DMS114 treated with DMSO at 0.1 percent for 48 hours (cell line): ENCODE data around the gene BAHCC1.

Experiments
- DNase-seq: peaks from one replicate; lab custom pipeline; 2025; ENCODE audit not compliant: unreplicated experiment; lab: John Stamatoyannopoulos, UW

The BAHCC1 gene

DNA sequence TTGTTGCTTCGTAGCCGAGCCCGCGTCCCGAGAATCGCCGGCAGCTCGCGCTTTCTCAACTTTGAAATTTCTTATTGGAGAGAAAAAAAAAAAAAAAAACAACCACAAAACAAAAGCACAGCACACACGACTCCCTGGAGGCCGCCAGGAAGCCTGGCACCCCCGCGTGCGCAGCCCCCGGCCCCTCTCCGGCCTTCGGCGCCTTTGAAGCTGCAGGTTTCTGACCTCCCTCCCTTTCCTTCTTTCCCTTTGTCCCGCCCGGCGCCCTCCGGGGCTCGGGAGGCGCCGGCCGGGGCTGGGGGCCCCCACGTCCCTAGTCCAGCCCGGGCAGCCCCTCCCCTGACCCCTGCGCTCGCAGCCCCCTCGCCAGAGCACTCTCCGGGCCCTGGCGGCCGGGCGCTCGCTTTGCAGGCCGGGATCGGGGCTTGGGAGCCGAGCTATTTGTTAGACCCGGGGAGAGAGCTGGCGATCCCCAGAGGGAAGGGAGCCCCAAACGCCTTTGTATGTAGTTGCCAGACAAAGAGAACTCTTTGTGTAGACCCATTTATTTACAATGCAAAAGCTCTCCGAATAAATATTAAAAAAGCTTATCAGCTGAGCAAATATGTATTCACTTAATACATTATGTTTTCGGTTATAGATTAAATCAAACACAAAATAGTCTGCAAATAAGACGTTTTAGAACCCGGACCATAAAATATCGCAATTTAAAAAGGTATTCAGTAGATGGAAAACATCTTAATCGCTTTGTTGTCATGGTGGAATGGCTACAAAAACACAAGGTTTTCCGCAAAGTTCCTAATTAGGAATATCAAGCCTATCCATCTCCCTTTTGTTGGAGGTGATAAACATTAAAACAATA, 2.3 kb downstream of the BAHCC1 start:
- peak; percentile 53 for DNase-seq

DNA sequence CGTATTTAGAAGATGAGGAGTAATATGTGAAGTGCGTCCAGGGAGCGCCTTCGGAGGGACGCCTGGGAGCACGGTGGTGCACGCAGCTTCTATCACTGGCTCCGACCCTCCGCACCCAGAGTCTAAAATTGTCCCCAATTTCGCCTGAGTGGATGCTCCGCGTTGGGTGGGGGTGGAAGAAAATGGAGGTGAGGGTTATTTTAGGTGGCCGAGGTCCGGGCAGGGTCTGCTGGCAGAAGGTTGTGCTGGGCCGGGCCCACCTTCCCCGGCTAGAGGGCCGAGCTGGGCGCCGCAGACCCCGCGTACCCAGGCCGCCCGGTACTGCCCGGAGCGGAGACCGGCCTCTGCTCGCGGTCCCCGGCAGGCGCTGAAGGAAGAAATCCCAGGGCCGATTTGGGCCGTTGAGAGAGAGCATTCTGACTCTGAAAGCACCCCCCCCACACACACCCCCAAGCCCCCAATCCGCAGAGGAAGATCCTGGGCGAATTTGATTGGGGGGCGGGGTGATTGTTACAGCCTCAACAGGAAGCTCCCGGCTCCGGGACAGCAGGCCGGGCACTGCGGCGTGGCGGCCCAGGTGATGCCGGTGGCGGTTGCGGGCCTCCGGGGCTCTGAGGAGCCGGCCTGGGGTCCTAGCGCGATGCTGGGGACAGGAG, 3.0 kb downstream of the BAHCC1 start:
- no peak for DNase-seq

DNA sequence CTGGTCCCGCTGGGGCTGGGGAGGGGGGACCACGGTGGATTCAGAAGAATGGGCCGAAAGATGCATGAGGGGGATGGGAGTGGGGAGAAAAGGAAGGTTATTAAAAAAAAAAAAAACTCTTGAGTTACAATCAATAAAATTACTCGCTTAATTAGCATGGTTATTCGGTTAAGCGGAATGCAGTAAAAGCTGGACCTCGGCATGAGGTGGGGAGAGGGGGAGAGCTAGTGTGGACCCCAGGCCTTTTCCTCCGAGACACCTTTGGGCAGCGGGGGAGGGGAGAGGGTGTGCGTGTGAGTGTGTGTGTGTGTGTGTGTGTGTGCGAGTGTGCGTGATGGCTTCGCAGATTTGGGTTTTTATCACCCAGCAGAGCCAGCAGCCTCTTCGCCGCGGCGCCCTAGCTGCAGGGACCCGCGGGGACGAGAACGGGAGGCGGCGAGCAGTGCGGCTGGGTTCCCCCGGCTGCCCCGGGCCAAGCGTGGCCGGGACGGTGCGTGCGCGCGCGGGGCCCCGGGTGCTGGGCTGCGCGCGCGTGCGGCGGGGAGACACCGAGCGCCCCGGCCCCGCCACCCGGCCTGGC, 3.7 kb downstream of the BAHCC1 start:
- DNase-seq: no peak

DNA sequence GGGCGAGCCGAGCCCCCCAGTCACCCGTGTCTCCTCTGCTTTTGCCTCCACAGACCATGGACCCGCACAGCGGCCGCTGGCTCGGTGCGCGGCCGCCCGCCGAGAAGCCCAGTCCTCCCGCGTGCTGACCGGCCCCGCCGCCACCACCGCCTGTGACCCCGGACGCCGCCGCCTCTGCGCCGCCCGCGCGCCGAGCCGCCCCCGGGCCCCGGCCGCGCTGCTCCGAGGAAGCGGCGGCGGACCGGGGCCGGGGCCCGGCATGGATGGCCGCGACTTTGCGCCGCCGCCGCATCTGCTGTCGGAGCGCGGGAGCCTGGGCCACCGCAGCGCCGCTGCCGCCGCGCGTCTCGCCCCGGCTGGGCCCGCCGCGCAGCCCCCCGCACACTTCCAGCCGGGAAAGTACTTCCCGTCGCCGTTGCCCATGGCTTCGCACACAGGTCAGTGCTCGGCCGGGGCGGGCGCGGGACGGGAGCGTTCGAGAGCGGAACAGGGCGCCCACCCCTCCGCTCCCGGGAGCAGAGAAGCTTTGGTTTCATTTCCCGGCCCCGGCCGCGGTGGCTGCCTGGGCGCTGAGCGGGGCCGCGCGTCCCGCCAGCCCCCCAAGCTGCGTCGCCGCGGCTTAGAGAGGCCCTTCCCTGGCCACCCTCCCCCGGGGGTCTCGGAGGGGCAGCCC, 4.4 kb downstream of the BAHCC1 start:
- DNase-seq: no peak

DNA sequence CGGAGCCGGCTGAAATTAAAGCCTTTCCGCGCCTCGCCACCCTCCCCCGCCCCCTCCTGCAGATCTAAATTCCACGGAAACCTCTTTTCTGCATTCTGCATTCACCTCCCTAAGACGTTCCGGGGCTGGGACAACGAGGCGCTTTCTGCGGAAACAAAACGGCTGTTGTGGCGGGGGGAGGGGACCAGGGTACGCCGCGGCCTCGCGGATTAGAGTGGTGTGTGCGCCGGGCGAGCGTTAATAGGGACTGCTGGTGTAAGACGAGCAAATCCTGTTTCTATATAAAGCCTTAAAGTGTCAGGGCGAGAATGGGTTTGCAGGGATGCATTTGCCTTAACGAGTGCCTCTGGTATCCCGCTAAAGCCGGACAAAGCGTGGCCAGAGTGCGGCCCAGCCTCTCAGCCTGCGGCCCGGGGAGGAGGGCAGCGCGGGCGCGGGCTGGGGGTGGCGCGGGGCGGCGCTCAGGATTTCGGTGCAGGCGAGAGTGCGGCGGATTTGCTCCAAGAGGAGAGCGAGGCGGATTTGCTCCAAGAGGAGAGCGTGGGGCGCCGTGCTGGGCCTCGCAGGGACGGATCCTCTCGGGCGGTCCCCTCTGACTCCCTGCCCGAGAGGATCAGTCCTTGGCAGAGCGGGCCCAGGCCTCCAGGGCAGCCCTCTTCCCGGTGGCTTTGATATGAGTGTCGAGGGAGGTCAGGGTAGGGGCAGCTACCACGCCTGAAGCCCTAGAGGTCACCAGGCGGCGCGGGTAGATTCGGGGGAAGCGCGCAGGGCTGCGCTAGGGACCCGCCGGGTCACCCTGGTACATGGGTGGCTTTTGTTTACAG, 5.1 kb downstream of the BAHCC1 start:
- DNase-seq: no peak

DNA sequence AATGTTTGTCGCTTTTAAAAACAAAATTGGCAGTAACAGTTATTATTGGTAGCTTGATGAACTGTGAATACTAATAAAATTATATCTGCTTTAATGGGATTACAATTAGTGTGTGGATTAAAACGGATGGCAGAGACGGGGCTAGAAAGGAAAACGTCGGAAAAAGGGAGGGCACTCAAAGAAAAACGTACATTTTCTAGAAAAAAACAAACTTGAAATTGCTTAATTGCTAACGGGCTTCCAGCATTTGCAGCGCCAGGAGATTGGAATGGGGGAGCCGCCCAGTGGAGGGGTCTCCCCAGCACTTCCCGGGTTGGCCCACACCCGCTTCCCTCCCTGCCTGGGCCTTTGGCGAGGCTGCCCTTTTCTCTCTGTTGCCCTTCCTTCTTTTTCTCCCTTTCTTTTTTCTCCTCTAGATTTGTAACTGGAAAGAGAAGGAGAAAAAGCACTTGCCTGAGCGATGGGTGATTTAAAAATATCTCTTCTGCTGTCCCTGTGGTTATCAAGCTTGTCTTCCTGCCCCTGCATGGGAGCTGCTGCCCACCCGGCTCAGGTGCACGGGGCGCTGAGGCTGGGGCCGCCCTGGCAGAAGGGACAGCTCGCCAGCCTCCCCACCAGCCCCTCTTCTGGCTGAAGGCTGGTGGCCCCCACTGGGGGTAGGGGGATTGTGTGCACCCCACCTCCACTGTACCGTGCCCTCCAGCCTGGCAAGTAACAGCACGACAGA, 5.9 kb downstream of the BAHCC1 start:
- no peak for DNase-seq

DNA sequence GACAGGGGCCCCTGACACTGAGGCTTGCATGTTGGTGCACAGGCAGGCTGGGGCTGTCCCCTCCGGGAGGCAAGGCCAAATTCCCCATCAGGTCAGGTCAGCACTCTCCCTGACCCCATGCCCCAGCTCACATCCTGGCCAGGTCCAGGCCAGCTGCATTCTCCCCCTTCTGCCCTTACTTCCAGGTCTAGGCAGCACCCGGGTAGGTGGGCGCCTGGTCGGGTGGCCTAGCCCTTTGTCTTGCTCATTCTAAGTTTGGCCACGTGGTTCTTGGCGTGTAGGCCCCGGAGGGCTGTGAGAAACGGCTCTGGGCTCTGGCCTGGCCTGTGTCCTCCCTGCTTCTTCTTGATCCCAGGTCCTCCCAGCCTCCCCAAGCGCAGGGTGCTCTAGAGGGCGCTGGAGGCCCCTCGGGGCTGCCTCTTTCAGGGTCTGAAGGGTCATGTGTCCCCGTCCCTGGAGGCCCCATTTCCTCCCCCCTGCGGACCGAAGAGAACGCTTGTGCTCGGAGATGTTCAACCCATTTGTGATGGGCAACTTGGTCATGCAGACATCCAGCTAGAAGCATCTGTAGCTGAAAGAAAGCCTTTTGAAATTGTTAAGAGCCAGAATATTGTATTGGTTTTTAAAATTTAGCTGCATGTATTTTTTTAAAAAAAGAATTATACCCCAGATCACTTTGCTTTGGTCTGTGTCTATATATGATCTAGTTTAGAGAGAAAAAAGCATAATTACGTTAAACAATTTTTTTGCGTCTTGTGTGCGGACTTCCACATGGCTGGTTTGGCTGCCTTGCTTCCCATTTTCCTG, 6.7 kb downstream of the BAHCC1 start:
- no peak for DNase-seq

DNA sequence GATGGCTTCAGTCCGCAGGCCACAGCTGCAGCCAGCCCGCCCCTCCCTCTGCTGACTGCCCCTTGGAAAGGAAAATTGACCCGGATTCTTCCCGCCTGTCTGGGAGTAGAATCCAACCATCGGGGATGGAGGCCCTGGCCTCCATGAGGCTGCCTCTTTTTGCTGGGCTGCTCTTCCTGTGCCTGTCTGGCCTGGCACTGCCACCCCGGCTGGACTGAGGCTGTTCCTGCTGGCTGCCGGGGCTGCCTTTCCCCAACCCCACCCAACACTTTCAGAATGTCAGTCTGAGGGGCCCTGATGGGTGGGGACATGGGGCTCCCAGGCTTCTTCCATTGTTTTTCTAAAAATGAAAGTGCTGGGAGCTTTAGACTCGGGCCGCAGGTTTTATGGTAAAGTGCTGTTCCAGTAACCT, 7.3 kb downstream of the BAHCC1 start:
- no peak for DNase-seq

DNA sequence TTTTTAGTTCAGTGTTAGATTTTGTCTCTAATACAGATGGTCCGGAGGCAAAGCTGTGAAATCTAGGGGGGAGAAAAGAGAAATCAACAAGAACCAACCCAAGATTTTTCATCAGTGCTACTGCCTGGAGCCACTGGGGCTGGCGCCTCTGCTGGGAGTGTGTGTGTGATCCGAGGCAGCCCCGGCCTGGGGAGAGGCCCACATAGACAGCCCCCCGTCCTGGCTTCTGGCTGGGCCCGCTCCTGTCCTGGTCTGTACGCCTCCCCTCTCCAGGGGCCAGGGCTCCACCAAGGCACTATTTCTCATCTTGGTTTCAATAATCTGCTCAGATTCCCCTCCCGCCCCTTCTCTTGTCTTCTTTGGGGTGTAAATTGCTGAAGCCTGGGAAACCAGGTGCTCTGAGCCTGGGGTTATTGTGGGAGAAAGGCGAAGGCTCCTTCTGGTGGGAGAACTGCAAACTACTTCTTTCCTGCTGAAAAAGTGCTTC, 7.8 kb downstream of the BAHCC1 start:
- no peak for DNase-seq

DNA sequence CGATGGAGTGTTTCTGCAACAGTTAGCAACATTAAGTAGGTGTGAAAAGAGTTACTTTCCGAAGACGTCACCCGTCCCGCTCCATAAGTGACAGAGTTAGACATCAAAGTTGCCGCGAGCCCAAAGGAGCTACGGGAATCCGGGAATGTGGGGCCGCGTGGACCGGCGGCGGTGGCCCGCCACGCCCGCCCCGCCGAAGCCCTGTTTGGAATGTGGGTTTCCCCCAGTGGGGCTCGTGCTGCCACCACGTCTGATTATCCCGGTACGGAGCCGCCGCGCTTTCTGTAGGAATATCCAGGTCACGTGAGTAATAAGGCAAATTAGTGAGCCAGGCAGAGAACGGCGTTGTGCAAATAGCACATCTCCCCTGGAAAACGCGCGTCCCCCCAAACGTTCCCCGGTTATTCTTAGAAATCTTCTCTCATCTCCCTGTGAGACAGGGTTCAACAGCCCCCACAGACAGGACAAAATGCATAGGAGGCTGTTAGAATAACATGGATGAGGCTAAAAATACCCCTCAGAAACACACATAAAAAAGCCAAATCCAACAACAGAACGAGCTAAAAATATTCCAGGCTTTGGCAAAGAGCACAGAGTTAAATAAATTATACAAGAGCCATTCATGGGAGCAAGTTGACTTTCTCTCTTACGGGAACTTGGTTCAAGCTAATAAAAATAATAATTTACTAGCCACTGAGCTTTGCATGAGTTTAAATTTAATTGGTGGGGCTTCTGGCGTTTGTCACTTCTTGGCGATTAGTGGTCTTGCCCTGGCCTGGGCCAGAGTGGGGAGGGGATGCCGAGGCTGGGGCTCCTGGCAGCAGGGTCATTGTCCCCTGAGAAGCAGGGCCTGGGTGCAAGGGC, 8.6 kb downstream of the BAHCC1 start:
- DNase-seq: no peak

DNA sequence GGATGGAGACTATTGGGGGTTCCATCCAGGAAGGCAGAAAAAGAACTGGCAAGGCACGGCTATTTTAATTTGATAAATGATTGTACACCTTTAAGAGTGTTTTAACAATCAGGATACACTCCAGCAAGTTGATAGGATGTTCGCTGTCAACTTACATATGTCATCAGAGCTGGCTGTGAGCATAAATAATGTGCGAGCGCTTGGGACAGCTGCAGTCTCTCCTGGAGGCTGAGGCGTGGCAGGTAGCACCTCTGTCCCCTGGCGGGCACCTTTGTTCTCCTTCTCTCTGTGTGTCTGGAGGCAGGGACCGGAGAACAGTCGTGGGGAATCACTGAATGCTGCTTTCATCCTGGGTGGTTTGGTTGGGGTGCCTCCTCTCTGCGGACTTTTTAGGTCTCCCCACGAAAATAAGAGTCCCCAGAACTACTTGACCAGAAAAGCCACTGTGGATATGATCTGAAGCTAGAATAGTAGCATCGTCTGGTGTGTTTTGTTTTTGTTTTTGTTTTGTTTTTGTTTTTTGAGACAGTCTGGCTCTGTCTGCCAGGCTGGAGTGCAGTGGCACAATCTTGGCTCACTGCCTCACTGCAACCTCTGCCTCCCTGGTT, 9.4 kb downstream of the BAHCC1 start:
- DNase-seq: no peak

DNA sequence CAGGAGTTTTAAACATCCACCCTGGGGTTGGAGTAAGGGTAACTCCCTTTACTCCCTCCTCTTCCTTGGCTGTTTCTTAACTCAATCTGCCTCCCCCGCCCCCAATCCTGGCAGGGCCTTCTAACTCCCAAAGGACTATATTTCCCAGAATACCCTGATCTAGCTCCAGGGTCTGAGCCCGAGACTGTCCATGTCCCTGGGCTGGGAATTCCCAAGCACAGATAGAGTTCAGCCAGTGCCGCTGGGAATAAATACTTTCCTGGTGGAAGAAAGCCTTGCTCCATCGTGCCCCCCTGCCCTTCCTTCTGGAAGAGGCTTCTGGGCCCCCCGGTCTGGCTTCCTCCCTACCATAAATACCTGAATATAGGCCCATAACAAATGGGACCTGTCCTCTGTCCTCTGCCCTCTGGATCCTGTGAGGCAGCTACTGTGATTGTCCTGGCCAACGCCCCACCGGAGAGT, 10.2 kb downstream of the BAHCC1 start:
- no peak for DNase-seq

DNA sequence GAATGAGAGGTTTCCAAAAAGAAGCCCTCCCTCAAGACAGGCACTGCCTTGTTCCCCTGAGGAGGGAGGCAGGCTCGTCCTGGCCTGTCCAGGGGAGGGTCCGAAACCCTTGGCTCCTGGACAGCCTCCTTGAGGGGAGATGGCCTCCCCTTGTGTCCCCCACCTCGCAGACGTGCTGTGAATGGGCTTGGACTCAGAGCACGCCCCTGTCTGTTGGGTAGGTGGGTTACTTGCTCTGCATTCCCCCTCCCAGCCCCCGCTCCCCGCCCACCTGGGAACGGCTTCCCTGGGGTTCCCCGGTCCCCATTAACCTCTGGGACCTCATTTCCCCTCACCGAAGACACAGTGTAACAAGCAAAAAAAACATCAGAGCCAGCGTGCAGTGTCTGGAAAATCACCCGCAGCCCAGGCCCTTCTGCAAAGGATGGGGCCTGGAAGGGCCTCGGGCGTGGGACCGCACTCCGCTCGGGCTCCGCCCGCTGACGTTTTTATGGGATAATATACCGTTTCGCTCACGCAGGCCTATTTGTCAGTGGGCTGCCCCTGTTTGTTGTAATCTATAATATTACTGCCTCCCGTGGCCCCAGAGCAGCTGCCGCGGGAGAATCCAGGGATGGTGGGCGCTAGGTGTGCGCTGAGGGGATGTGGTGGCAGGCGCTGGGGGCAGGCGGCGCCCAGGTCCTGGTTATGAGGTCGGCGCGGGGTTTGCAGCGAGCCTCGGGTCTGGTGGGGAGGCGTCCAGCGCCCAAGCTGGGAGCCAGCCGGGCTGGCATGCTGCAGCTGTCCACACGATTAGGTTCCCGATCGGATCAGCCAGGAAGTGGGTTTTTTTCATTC, 11.1 kb downstream of the BAHCC1 start:
- DNase-seq: no peak

DNA sequence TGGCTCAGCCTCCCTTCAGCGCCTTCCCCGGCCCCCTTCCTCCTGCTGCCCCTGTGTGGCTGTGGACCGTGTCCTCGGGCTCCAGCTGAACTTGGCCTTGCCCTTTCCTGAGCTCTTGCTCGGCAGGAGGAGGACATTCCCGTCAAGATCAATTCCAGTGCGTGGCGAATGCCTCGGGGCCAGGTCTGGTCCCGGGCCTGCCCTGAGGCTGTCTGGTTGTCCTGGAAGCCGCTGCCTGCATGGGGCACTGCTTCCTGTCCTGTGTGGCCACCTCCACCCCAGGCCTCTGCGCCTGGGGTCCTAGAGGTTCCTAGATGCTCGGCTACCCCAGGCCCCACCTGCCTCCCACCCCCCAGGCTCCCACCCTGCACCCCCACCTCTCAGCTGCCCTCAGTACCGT, 12.8 kb downstream of the BAHCC1 start:
- DNase-seq: no peak

DNA sequence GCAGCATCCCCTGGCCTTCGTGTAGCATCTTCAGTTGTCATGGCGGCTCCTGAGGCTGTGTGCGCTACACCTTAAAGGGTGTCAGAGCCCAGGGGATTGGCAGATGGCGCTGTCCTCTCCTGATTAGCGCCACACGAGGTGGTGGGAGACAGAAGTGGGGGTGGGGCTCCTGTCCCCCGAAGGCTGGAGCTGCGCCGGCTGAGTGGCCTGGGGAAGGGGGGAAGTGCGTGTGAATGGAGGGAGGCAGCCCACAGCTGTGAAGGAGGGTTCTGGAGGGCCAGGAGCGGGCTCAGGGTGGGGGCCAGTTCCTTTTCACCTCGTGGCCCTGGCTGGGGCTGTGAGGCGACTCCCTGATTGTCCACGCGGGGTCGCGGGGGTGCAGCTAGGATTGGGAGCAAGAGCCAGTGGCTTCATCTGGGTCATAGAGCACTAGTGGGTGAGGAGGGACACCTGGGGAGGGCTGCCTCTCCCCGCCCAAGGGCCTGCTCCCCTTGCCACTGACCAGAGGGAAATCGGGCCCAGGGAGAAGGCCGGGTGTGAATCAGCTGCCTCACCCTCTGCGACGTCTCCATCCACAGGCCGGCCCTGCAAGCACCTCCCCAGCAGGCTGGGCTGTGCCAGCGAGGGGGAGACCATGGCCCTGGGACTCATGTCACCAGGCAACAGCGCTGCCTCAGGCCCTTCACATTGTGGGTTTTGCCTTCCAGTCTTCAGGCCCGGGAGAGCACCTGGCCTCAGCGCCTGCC, 14.1 kb downstream of the BAHCC1 start:
- no peak for DNase-seq

DNA sequence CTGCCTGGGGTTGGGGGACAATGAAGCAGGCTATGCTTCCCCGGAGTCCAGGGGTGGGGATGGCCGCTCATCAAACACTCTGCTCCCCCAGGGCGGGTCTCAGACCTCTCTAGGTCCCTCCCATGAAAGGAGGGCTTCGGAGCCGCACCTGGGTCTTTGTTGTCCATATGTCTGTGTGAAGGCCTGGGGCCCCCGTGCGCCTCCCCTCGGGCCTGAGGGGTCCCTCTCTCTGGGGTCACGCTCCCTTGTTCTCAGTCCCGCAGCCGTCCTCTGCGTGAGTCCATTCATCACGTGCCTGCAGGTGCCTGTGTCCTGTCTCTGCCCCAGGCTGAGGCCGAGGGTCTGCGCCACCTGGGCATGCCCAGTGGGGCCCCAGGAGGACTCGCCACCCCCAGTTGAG, 15.6 kb downstream of the BAHCC1 start:
- DNase-seq: no peak
